EH (cell line): ENCODE measurements around the gene EHD4.

Source experiments
- DNase-seq: peaks from one replicate; pipeline ENCODE4 v3.0.0-alpha.2; 2015; ENCODE audit warnings: low read depth

Gene EHD4

GRCh38 chr15:41860049-41860828 is 112.1 kb downstream of the EHD4 start:
- no peak for DNase-seq

DNA sequence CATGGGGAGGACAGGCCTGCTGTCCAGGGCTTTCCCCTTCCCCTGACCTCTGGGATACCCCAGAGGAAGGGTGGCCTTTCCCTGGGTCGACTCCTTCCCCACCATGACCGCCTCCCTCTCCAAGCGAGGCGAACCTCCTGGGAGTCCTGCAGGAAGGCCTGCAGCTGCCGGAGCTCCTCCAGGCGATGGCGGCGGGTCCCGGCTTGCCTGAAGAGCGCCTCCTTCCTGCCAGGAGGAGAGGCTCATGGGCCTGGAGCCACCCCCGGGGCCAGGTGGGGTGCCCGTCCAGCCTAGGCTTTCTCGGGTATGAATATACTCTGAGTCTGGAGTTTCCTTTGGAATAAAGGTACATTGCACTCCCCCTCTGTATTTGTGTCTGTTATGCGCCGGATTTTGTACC is 113.6 kb downstream of the EHD4 start:
- DNase-seq, result no peak

GRCh38 chr15:41857316-41857715 is 115.0 kb downstream of the EHD4 start:
- DNase-seq, result no peak

- no peak for DNase-seq
Measured at GRCh38 chr15:41856716-41857115, 115.6 kb downstream of the EHD4 start.

DNA sequence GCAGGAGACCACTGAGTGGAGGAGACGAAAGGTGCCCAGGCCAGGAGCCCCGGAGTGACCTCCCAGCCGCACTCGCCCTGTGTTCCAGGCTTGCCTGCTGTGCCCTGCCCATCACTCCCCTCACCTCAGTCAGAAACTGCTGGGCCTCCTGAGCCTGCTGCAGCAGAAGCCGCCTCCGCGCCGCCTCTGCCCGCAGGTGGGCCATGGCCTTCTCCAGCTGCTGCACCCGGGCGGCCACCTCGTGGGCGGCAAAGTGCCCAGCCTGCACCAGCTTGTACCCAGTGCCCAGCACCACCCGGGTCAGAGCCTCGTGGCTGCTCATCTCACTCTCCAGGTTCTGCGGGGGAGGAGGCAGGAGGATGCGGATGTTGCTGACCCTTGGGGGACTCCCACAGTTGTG is 116.1 kb downstream of the EHD4 start:
- DNase-seq, result no peak

DNA sequence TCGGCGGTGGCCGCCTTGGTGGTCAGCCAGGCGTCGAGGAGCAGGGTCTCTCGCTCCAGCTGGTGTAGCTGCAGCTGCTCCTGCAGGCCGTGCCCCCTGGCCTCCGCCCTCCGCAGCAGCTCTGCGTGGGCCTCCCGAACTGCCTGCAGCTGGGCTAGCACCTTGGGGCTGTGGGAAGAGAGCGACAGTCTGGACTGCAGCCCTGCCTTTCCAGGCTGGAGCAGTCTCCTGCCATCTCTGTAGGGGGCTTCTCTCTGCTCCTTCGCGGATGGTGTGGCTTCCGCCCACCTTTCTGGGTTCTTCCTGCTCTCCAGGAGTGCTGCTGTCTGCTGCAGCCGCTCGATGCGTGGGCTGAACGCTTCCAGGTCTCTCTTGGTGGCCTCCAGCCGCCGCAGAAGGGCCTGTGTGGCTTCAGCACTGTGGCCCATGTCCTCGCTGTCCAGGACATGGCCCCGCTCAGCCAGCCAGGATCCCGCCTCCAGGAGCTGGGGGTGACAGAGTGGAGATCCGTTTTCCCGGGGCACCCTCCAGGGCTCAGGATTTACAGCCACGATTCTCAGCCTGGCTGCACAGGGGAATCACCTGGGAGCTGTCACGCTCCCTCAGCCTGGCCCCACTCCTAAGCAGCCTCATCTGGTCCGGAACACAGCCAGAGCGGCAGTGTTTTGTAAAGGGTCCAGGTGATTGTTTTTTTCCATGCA is 116.9 kb downstream of the EHD4 start:
- DNase-seq, result no peak

- DNase-seq, result no peak
Measured at GRCh38 chr15:41854443-41854842, 117.9 kb downstream of the EHD4 start.

DNA sequence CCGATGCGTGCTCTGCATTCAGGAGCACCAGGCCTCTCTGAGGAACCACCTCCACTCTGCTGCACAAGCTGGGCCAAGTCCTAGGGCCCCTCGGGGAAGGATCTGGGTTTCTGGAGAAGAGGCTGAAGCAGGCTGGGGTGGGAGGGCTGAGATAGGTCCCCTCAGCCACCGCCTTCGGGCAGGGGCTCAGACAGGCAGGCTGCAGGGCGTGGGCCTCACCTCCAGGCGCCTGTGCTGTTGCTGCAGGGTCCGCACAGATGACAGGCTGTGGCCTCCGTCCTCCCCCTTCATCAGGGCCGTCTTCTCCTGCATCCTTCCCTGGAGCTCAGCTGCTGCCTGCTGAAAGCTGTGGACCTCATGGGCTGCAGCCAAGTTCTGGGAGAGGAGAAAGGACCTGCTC is 118.5 kb downstream of the EHD4 start:
- DNase-seq, result no peak

- DNase-seq, result no peak
Measured at GRCh38 chr15:41852736-41853590, 119.4 kb downstream of the EHD4 start.

GRCh38 chr15:41851755-41852370 is 120.5 kb downstream of the EHD4 start:
- DNase-seq, result no peak

DNA sequence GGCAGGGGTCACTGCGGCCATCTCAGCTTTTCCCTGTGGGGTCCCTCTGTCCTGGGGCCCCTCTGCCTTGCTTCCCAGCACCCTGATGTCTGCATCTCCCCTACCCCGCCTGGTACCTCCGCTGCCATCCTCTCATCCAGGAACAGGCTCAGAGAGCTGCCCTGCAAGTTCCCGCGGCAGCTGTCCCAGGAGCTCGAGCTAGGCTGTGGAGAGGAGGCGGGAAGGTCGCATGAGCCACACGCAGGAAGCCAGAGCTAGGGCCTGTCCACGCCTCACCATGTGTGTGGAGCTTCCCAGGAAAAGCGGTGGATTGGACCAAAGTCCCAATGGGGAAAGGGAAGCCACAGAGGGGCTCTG is 121.2 kb downstream of the EHD4 start:
- DNase-seq, result no peak

DNA sequence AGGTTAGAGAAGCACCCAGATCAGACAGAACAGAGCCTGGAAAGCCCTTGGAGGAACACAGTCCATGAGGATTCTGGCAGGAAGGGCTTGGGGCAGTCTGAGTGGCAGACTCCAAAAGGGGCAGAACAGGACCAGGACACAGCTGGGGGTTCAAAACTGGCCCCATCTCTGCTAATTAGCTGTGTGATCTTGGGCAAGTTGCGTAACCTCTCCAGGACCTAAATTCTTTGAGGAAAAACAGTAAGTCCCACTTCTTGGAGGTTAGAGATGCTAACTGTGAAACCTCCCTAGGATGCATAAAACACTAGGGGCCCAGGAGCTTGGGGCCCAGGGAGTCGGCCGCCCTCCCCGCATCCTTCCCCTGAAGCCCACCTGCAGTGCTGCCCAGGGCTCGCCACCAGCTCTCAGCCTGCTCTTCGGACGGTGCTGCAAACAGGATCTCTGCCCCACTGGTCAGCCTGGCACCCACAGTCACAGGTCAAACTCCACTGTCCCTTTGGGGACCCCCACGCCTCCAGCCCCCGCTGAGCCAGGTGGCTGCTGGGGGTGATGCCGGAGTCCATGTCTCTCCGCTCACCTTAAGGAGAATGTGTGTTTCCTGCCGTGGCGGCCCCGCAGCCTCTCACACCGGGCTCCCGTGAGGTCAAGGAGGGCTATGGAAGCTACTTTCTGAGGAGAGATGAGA is 121.7 kb downstream of the EHD4 start:
- DNase-seq, result no peak

- DNase-seq, result no peak
Measured at GRCh38 chr15:41849861-41850260, 122.5 kb downstream of the EHD4 start.

GRCh38 chr15:41849204-41849603 is 123.2 kb downstream of the EHD4 start:
- DNase-seq, result no peak

- no peak for DNase-seq
Measured at GRCh38 chr15:41848631-41849030, 123.7 kb downstream of the EHD4 start.

GRCh38 chr15:41847981-41848380 is 124.4 kb downstream of the EHD4 start:
- DNase-seq, result no peak

GRCh38 chr15:41847206-41847605 is 125.2 kb downstream of the EHD4 start:
- DNase-seq, result no peak
